Activated CD4-positive, alpha-beta T cell treated with anti-CD3 and anti-CD28 coated beads, Interleukin-2, amount 50 U/mL, for 16 hours (primary cell): ENCODE data around the gene ARMC9.
"Not testable (repeated sequence)": the region's sequence is repeated elsewhere in the genome, so short reads cannot be mapped to it uniquely, and the experiment has no call there.

Source experiments
- DNase-seq: peaks from one replicate; pipeline ENCODE4 v3.0.0-alpha.2; 2020

Gene ARMC9

DNA sequence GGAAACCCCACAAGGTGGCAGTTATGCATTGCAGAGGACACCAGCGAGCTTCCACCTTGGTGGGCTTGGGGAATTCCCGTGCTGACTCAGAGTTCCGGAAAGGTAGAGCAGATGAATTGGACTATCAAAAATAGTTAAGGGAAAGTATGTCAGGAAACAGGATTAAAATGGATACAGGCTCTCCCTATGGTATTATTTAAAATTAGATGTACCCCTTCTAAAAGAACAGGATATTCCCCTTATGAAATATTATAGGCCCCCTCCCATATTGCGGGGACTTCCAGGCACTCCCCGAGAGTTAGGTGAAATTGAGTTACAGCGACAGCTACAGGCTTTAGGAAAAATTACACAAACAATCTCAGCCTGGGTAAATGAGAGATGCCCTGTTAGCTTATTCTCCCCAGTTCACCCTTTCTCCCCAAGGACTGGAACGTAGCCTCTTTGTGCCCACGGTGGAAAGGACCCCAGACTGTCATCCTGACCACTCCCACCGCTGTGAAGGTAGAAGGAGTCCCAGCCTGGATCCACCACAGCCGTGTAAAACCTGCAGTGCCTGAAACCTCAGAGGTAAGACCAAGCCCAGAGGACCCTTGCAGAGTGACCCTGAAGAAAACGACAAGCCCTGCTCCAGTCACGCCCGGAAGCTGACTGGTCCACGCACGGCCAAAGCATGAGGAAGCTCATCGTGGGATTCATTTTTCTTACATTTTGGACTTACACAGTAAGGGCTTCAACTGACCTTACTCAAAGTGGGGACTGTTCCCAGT is 207.4 kb downstream of the ARMC9 start:
- DNase-seq, result peak; percentile 20

DNA sequence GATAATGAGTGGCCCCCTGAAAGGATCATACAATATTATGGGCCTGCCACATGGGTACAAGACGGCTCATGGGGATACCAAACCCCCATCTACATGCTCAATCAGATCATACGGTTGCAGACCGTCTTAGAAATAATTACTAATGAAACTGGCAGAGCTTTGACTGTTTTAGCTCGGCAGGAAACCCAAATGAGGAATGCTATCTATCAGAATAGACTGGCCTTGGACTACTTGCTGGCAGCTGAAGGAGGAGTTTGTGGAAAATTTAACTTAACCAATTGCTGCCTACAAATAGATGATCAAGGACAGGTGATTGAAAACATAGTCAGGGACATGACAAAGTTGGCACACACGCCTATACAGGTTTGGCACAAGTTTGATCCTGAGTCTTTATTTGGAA is 209.3 kb downstream of the ARMC9 start:
- not testable (repeated sequence) for DNase-seq

DNA sequence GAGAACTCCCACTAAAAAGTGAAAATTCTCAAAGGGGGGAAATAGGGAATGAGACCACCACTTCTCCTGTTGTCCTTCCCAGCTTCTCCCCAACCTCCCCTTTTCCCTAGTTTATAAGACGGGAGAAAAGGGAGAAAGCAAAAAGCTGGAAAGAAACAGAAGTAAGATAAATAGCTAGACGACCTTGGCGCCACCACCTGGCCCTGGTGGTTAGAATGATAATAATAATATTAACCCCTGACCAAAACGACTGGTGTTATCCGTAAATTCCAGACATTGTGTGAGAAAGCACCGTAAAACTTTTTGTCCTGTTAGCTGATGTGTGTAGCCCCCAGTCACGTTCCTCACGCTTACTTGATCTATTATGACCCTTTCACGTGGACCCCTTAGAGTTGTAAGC is 209.9 kb downstream of the ARMC9 start:
- DNase-seq, result not testable (repeated sequence)

DNA sequence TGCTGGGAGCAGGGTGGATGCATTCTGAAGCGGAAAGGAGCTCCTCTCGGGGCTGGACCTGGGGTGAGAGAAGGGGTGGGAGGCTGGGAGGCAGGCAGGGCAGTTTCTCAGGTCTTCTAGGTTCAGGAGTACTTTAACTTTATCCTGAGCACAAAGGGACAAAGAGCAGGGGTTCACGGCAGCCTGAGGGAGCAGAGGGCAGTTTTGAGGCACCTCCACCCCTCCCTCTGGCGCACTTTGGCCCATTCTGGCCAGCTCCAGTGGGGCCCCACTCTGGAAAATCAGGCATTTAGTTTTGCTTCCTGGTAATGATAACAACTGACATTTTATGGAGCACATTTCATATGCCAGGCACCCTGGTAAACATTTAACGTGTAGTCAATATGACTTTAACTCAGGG is 211.3 kb downstream of the ARMC9 start:
- no peak for DNase-seq

DNA sequence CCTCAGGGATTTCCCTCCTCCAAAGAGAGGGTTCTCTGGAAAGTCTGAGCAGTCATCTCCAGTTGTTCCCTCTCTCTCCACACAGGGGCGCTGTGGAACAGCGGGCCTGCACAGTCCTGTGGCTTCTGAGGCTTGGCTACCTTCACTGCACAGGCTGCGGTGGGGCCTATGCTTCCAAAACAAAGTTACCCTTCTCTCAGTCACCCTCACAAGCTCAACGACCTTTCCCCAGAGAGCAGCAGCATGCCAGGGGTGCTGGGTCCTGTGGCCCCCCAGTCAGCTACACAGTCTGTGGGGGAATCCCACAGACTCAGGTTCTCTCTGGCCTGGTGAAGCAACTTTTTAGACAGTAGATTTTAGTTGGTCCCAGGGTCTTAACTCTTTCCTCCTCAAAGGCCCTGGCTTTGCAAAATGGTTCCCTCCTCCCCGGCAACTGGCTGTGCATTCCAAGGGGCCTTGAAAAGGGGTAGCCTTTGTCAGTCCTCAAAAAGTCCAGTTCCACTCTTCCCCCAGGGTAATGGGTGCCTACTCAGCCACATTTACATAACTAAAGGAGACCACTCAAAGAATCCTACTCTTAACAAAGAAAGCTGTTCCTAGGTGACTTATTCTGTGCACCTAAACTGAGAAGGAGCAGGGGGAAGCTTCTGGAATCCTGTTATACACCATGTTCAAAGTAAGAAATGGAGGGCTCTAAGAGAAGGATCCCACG is 212.0 kb downstream of the ARMC9 start:
- DNase-seq, result no peak

DNA sequence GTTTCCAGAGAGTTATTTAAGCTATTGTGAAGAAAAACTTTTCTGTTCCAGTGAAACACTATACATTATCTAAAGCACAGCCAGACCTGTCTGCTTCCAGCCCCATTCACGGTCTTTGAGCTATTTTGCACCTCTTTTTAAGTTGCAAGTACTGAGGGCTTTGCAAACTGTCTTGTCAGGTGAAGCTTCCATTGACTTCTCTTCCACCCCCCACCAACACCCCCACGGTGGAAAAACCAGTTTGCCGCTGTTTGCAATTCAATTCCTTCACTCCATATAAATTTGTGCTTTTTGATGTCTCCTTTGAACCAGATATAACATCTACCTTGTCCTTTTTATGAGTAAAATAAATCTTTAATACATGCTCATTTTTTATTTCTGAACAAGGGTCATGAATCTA is 212.8 kb downstream of the ARMC9 start:
- DNase-seq, result no peak

DNA sequence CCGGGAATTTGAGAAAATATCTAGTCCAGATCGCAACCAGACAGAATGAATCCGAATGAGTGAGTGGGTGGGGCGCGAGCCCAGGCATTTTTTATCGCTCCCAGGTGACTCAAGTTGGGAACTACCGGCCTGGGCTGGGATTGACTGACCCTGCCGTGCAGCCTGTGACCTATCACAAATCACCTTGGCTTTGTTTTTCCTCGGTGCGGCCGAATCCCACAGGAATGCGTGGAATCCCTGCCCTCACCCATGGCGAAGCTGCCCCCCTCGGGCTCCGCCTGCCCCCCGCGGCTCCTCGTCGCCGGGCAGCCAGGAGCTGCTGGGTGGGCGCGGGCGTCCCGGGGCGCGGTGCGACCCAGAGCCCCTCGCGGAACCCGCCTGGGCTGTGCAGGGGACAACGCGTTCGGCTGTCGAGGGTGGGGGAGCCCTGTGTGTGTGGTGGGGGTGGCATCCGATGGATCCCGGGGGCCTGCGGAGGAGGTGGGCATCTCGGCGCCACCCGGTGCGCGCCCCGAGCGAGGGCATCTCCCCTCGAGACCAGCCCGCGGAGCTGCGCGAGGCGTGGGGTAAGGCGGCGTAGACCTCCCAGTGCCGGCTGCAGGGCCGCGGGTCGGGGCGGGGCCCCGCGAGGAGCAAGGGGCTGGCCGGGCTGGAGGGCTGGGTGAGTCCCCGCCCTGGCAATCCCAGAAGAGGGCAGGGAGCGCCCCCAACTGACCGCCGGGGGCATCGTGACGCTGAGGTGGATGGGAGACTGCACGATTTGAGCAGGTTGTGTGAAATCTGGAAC is 213.6 kb downstream of the ARMC9 start:
- DNase-seq, result peak; percentile 48

DNA sequence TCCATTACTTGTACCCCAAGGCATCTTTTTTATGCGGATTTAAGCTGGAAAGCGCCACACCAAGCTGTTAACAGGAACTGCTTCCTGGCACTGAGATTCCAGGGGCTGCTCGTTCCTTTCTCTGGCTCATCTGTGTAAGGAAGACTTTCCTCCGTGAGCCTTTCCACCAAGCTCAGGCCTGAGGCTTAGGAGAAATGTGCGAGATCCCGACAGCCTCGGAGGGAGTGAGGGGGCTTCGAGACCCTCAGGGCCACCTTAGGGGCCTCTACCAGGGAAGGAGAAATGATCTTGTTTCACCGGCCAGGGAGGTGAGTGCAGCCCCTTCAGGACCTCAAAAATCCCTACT is 214.2 kb downstream of the ARMC9 start:
- DNase-seq, result no peak

DNA sequence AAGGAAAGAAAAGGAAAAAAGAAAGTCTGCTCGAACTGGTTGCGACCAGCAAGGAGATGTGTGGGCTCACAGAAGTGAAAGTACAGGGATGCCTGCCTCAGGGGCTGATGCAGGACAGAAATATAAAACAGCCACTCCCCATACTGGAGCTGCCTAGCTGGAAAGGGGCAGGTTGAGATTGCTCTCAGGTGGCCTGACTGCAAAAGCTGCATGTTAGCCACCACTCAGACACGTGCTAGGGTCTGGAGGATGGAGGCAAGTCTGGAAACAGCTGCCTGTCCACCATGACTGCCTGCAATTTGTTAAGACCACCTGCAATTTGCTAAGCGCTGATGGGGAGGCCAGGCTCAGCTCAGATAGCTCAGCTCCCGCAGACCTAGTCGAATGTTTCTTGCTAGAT is 215.0 kb downstream of the ARMC9 start:
- DNase-seq, result no peak

DNA sequence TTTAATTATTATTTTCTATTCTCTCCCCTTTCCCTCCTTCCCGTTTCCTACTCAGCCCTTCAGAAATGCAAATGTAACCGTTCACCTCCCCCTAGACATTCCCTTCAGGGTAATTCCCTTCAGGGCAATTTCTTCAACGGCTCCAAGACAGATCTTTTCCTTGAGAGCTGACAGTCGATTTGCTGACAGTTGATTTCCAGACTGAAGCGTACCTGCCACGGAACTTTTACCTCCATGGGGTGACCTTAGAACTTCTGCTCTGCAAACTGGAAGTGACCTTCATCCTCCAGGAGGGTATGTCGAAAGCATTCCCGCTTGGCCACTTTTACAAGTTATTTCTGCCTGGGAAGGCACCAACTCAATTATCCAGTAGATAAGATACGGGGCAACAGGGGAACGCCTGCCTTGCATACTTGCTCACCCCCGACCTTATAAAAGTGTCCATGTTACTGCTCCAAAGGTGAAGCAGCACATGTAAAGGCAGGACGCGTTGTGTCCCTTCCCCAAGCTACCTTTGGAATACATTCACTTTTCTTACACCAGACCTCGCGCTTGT is 215.6 kb downstream of the ARMC9 start:
- DNase-seq, result no peak

DNA sequence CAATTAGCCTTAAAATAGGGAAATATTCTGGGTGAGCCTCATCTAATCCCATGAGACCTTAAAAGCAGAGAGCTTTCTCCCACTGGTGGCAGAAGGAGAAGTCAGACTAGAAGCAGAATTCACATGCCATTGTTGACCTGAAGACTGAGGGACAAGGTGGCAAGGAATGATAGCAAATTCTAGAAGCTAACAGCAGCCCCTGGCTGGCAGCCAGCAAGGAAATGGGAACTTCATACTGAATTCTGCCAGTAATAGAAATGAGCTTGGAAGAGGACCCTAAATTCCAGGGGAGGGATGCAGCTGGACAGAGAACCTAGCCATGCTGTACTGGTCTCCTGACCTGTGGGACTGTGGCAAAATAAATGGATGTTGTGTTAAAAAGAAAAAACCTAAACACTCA is 216.6 kb downstream of the ARMC9 start:
- no peak for DNase-seq

DNA sequence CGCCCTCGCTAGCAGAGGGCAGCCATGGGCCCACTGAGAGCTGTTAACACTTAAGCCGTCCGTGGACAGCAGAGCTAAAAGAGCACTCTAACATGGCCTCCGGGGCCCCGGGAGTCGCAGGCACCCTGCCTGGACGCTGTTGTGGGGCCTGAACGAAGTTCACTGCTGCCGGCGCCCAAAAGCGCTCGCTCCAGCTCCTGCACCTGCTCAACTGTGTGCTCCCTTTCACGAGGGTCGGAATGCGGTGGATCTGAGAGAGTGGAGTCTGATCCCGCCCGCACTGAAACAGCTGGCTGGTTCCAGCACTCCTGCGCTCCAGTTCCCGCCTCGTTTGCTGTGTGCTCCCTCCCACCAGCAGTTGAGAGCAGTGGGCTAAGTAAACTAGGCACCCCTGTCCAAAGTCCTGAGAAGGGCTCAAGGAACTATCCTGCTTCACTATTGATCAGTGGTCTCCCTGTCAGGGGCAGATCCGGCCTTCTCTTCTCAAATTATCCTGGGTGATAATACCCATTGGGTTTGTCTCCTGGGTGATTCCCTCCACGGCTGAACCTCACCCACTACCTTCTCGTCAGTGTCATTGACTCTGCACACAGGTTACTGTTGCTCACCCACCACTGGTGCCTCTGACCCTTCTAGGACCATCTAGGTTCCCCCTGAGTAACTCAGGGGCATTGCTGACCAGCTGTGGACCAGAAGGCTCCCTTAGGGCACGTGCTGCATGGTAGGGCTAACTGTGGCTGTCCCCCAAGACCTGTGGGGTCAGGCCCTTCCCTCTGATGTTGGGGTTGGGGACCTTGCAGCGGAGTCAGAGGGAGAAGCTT is 220.6 kb downstream of the ARMC9 start:
- DNase-seq, result no peak

DNA sequence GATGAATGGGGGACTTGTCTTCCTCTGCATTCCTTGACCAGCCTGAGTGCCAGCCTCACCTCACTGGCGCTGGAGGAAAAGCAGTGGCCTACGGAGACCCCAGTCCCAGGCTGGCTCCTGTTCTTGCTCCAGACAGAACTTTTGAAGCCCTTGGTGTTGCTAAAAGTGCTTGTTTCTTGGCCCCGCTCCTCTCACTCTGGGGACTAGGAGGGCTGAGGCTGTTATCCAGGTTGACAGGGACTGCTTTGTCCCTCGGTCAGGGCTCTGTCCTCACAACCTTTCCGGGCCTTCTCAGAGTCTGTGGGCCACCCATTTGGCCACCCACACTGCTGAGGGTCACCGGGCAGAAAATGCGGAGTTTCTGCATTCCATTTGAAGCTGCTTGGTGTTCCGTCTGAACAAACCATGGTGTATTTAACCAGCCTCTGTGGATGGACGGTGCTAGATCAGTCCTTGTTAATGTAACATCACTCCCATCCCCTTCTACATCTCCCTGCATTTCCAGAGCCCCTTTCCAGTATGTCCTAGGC is 222.7 kb downstream of the ARMC9 start:
- no peak for DNase-seq

DNA sequence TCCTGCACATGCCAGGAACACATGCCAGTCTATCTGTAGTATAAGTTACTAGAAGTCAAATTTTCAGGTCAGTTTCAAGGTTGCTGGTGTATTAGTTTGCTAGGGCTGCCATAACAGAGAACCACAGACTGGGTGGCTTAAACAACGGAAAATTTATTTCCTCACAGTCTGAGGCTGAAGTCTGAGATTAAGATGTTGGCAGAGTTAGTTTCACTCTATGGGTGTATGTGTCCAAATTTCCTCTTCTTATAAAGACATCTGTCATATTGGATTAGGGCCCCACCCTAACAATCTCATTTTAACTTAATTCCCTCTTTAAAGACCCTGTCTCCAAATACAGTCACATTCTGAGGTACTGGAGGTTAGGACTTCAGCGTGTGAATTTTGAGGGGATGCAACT is 223.6 kb downstream of the ARMC9 start:
- DNase-seq, result no peak

DNA sequence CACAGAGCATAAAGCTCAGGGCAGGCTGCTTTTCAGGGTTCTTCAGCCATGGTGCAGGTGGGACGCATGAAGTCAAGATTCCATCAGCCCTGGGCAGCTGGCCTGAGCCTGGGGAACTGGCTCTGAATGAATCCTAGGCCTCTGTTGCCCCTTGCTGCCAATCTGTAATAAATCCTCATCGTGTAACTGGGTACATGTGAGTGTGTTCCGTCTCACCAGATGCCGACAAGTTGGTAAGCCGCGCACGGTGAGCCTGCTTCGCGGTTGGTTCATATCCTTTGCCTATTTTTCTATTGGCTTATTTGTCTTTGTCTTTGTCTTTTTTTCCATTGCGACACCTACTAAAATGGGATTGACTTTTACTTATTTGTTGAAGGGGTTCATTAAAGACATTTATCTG is 224.7 kb downstream of the ARMC9 start:
- DNase-seq, result no peak
